Measurements from ENCODE around the gene RAB31.
"Not testable (repeated sequence)": the region's sequence is repeated elsewhere in the genome, so short reads cannot be mapped to it uniquely, and the experiment has no call there.

Gene RAB31

GRCh38 chr18:9868857-9869714, 161.0 kb downstream of the RAB31 start:
- DNase-seq, result no peak

DNA sequence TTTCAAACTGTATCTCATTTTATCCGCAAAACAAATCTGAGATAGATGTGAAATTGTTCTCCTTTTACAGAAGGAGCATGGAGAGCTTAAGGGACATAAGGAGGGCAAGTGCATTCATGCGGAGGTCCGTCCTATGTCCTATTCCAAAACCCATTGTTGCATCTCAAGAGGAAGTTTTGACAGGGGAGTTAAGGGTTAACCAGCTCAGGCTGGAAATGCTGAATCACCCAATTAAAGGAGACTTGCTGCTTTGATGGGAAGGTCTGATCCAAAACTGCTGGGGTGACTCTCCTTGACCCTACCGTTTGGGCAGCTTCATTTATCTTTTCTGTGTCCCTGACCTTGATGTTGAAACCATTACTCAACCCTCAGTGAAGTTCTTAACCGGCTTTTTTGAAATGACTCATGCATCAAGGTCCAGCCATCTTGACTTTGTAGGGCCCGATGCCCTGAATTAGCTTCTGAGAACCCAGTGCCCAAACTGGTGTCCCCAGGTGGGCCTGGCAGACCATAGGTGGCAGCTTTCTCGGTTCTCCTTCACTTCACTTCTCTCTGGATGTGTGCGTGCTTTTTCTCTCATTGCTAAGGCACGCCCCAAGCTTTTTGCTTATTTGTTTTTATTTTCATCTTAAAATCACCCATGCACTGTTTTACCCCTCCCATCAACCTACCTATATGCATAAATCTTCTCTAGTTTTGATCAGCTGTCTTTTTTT, 161.8 kb downstream of the RAB31 start:
- DNase-seq, result no peak

DNA sequence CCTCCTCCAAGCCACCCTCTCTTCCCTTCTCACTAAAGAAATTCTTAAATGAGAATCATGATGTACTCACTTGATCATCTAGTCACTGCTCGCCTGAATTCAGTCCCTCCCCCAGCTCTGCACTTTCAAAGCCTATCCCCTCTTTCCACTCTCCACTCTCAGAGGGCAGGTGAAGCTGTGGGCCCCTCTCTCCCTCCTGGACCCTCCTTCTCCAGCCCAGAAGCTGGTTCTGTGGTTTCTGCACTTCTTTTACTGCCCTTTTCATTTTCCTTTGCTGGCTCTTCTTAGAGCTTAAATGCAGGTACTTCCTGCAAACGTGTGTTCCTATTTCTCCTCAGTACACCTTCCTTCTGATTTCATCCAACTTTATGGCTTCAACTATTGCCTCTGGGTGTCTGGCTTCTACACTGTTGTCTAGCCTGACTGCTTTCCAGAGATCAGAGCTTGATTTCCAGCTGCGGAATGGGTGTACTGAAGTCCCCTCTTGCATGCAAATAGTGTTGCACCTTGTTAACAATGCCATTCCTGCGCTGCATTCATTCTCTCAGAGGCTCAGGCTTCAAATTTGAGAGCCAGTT, 162.4 kb downstream of the RAB31 start:
- no peak for DNase-seq

DNA sequence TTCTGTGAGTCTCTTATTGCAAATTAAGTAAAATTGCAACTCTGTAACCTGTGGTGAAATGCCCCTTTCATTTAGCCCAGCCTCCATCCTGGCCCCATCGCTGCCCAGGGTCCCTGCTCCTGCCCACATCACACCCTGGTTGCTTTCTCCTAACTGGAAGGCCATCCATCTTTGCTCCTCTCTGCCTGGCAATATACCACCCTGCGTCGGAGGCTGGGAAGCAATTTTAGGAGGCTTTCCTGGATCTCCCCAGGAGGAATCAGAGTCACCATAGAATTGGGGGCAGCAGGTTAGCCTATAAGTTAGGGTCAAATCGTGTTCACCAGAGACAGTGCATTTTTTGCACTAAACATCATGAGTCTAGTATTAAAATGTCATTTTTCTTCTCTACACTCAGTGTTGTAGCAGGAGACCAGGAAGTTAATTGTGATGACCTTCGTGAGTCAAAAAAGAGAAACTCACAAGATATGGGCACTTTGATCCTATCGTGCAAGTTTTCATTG, 163.2 kb downstream of the RAB31 start:
- DNase-seq, result no peak

DNA sequence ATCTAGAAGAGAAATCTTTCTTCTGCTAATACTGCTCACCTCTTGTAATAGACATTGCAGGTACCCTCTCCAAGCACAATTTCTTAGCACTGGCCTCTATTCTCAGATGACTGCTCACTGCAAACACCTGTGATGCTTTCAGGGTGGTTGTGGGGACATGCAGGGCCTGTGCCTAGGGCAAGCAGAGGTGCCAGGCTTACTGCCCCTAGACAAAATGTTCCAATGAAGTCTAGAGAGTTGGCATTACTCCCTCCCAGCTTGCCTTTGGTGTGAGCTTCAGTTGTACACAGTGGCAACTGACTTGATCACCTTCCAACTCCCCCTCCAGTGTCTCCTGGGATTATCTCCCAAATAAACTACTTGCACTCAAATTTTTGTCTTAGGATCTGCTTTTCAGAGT, 164.7 kb downstream of the RAB31 start:
- DNase-seq, result no peak

DNA sequence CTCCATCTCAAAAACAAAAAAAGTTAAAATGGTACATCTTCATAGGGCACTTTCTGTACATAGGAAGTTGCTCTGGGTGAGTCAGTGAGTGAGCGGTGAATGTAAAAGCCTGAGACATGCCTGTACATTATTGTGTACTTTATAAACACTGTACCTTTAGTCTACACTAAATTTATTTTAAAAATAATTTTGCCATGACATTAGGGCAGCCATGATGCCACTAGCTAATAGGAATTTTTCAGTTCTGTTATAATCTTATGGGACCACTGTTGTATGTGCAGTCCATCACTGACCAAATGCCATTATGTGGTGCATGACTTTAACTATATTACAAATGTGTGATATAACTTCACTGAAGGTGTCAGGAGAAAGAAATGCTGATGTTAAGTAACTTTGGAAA, 166.6 kb downstream of the RAB31 start:
- DNase-seq, result no peak

DNA sequence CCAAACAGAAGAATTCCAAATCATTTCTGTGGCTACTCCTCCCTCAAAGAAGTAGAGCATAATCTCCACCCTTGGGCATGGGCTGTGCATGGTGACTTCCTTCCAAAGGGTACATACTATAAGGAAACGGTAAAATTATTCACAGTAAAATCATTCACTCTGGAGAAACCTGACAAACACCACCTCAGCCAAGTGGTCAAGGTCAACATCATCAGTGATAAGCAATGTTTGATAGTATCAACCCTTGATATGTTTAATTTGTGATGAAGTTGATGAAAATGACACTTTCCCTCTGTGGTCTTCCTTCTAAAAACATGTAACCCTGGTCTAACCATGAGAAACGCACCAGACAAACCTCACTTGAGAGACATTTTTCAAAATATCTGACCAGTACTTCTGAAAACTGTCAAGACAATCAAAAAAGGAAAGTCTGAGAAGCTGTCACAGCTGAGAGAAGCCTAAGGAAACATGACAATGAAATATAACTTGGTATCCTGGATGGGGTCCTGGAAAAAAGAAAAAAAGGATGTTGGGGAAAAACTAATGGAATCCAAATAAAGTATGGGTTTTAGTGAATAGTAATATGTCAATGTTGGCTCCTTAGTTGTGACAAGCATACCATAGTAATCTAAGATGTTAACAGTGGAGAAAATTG, 168.2 kb downstream of the RAB31 start:
- DNase-seq, result no peak

DNA sequence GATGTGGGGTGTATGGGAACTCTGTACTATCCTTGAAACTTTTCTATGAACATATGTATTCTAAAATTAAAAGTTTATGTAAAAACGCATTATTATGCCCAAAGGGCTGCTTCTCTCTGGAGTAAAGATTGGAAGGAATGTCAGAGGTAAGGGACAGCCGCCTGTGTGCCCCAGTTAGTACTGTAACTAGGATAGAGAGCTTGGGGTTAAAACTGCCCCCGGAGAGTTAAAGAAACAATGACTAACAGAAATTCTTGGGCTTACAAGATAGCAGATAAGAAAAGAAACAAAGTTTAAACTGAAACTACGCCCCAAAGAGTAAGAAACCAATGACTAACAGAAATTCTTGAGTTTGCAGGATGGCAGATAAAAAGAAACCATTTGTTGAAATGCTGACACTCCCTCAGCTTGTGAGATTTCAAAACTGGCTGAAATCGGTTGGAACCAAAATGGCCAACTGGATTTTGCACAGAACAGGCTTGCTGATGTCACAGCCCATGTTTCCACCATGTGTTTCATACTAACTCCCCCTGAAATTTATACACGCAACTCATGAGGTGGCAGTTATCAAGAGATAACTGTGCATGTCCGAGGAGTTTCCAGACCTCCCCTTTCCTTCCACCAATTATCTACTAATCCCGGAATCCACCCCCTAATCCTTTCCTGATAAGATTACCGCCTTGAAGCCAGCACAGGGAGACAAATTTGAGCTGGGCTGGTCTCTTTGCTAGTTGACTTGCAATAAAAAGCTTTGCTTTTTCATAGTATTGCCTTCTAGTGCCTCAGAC, 169.0 kb downstream of the RAB31 start:
- DNase-seq, result no peak

DNA sequence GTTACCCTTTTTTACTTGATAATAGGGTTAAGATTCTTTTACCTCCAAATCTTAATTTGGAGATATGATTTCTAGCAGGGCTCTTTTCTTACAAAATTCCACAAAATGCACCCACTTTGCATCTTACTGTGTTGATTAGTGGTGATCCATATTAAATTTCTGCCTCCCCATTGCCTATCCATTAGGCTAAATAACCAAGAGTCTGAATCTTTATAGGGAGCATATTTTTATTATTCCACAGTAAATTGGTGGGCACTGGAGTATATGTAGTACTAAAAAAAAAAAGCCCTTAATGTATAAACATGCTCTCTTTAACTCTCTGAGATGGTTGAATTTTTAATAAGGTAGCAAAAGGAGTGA, 169.5 kb downstream of the RAB31 start:
- DNase-seq, result no peak

DNA sequence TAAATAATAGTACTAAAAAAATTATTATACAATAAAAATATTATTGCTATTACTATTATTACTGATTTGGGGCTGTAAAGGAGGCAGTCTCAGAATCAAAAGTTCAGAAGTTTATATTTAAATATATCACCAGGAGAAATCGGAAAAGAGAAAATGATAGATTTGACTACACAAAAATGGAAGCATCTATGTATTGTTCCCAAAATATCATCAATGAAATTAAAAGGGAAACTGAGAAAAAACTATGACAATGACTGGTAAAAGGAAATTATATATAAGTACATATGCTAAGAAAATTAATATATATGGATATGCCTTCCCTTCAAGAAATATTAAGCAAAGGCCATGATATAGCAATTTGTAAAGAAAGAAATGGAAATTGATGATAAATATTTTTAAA, 170.0 kb downstream of the RAB31 start:
- no peak for DNase-seq

DNA sequence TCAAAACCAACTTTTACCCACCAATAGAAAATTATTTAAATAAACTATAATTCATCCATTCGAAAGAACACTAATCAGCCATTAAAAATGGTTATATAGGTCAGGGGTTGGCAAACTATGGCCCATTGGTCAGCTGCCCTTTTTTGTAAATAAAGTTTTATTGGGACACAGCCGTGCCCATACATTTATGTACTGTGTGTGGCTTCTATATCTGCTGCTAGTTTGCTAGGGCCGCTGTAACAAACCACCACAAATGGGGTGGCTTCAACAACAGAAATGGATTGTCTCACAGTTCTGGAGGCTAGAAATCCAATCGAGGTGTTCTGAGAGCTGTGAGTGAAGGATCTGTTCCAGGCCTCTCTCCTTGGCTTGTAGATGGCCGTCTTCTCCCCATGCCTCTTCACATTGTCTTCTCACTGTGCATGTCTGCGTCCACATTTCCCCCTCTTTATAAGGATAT, 170.7 kb downstream of the RAB31 start:
- DNase-seq, result no peak

GRCh38 chr18:9884090-9884489, 176.0 kb downstream of the RAB31 start:
- no peak for DNase-seq

DNA sequence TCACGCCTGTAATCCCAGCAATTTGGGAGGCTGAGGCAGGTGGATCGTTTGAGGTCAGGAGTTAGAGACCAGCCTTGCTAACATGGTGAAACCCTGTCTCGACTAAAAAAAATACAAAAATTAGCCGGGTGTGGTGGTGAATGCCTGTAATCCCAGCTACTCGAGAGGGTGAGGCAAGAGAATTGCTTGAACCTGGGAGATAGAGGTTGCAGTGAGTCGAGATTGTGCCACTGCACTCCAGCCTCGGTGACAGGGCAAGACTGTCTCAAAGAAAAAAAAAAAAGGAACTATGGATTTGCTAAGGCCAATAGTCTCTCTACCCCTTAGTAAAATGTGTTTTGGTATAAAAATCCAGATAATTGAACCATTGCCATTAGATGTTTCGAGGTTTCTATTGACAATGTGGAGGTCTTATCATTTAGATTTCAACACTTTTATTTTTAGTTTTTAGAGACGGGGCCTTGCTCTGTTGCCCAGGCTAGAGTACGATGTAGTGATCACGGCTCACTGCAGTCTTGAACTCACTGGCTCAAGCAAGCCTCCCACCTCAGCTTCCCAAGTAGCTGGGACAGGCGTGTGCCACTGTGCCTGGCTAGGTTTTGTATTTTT, 176.5 kb downstream of the RAB31 start:
- no peak for DNase-seq

- DNase-seq, result no peak
These were observed 177.3 kb downstream of the RAB31 start, which contains the start of gene TXNDC2 for GRCh38 chr18:9885170-9886004. Gene TXNDC2, plus strand, starts transcription at chr18:9885973. Its CDS starts 708 bp downstream, at chr18:9886681.

GRCh38 chr18:9886005-9886348, 177.9 kb downstream of the RAB31 start:
- DNase-seq, result no peak

GRCh38 chr18:9887992-9888391, 179.9 kb downstream of the RAB31 start:
- DNase-seq, result no peak

DNA sequence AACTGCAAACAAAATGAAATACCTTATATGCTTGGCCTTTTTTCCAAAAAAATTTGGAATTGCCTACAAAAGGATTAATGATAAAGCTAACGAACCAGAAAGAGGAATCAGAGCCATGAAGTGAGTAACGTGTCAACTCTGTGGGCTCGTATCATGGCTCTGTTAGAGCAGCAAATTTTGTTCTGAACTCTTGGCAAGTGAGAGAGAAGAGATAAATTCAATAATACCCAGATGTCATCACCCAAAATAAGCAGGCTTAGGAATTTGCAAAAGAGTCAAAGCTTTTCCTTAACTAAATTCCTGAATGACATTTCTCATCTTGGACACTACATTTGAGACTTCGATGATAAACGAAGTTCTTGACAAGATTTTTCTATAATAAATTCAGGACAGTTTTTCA, 182.1 kb downstream of the RAB31 start:
- DNase-seq, result no peak

DNA sequence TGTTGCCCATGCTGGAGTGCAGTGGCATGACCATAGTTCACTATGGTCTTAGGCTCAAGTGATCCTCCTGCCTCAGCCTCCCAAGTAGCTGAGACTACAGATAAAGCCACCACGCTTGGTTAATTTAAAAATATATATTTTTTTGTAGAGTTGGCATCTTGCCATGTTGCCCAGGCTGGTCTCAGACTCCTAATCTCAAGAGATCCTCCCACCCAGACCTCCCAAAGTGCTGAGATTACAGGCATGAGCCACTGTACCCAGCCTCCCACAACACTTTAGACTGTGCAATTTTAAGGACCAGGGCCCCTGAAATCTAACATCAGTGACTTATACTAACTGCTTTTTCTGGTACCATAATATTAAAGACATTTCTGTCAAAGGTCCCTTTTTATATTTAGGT, 182.9 kb downstream of the RAB31 start:
- no peak for DNase-seq

GRCh38 chr18:9891515-9891914, 183.4 kb downstream of the RAB31 start:
- not testable (repeated sequence) for DNase-seq

- DNase-seq, result no peak
These were observed 186.5 kb downstream of the RAB31 start for GRCh38 chr18:9894454-9895068.

- DNase-seq, result no peak
These were observed 189.0 kb downstream of the RAB31 start for GRCh38 chr18:9897129-9897528.
